Measurements from ENCODE around the gene TMEM94.
"Not testable (repeated sequence)": the region's sequence is repeated elsewhere in the genome, so short reads cannot be mapped to it uniquely, and the experiment has no call there.

Gene TMEM94

GRCh38 chr17:75512926-75513640, 56.6 kb downstream of the TMEM94 start:
- no peak for DNase-seq

GRCh38 chr17:75513641-75514000, 57.2 kb downstream of the TMEM94 start:
- DNase-seq: no peak

- DNase-seq: no peak
Observed at GRCh38 chr17:75514299-75514918, 58.0 kb downstream of the TMEM94 start.

GRCh38 chr17:75514919-75515495, 58.6 kb downstream of the TMEM94 start:
- DNase-seq: no peak

- peak; percentile 83 for DNase-seq
Observed at GRCh38 chr17:75515496-75516254, 59.2 kb downstream of the TMEM94 start, which contains the start of gene CASKIN2. Gene CASKIN2 (minus strand): TSS chr17:75515537. CDS start chr17:75513804, 1,733 bp downstream.

GRCh38 chr17:75516255-75516618, 59.8 kb downstream of the TMEM94 start, which contains the start of gene TSEN54:
Gene TSEN54 (plus strand): TSS chr17:75516528. CDS start chr17:75516561, 33 bp downstream.
- peak; percentile 96 for DNase-seq

- peak; percentile 49 for DNase-seq
Observed at GRCh38 chr17:75516619-75517296, 60.3 kb downstream of the TMEM94 start.

GRCh38 chr17:75517297-75517865, 60.9 kb downstream of the TMEM94 start:
- DNase-seq: peak; percentile 48

GRCh38 chr17:75518201-75518600, 61.8 kb downstream of the TMEM94 start:
- DNase-seq: peak; percentile 20

- no peak for DNase-seq
Observed at GRCh38 chr17:75518983-75519537, 62.6 kb downstream of the TMEM94 start.

- DNase-seq: not testable (repeated sequence)
Observed at GRCh38 chr17:75520413-75520812, 64.0 kb downstream of the TMEM94 start.

GRCh38 chr17:75521290-75521689, 64.9 kb downstream of the TMEM94 start:
- no peak for DNase-seq

GRCh38 chr17:75521951-75522727, 65.7 kb downstream of the TMEM94 start:
- no peak for DNase-seq

- no peak for DNase-seq
Observed at GRCh38 chr17:75523647-75524046, 67.2 kb downstream of the TMEM94 start.

GRCh38 chr17:75524269-75524969, 68.0 kb downstream of the TMEM94 start:
- no peak for DNase-seq

- DNase-seq: peak; percentile 84
Observed at GRCh38 chr17:75524970-75525805, 68.8 kb downstream of the TMEM94 start, which contains the start of gene LLGL2. Gene LLGL2 (plus strand): TSS chr17:75525697. CDS start chr17:75543427, 17,730 bp downstream.

GRCh38 chr17:75525806-75526554, 69.5 kb downstream of the TMEM94 start:
- DNase-seq: no peak

- DNase-seq: no peak
Observed at GRCh38 chr17:75526555-75527270, 70.3 kb downstream of the TMEM94 start.

Data from activated naive CD4-positive, alpha-beta T cell treated with Interleukin-2 at 50 U/mL for 16 hours (primary cell).